MM.1S (cell line): ENCODE measurements around the gene DPP6.

Experiments used
- DNase-seq: peaks from one replicate; pipeline ENCODE4 v3.0.0-alpha.2; 2015
- H2AFZ ChIP-seq: fragments of 300-600 bp; sonication (generic); 2 replicates; pipeline ENCODE4 v1.6.0; 2016; ENCODE audit warnings: antibody characterized with exemption, low read length
- H3F3A ChIP-seq: fragments of 300-600 bp; sonication (generic); 2 replicates; pipeline ENCODE4 v1.6.1; 2016; ENCODE audit warnings: mild to moderate bottlenecking, antibody characterized with exemption, low read length, moderate library complexity, mixed read lengths; ENCODE audit not compliant: insufficient read depth
- H3K27ac ChIP-seq: fragments of 300-600 bp; sonication (generic); 2 replicates; pipeline ENCODE4 v1.5.1; 2016; ENCODE audit warnings: mild to moderate bottlenecking, low read length
- H3K27me3 ChIP-seq: fragments of 300-600 bp; sonication (generic); replicated peaks from 2 replicates; pipeline ENCODE4 v1.6.0; 2016; ENCODE audit warnings: low read length; ENCODE audit not compliant: insufficient read depth
- H3K36me3 ChIP-seq: fragments of 300-600 bp; sonication (generic); replicated peaks from 2 replicates; pipeline ENCODE4 v1.6.1; 2016; ENCODE audit warnings: mild to moderate bottlenecking, low read length, mixed read lengths; ENCODE audit not compliant: insufficient read depth
- H3K4me1 ChIP-seq: fragments of 300-600 bp; sonication (generic); 2 replicates; pipeline ENCODE4 v1.6.1; 2016; ENCODE audit warnings: low read length, mixed read lengths
- H3K4me2 ChIP-seq: fragments of 300-600 bp; sonication (generic); 2 replicates; pipeline ENCODE4 v1.6.0; 2016; ENCODE audit warnings: low read depth, low read length
- H3K4me3 ChIP-seq: fragments of 300-600 bp; sonication (generic); 2 replicates; pipeline ENCODE4 v1.5.1; 2016; ENCODE audit warnings: low read length, mixed read lengths
- H3K79me2 ChIP-seq: fragments of 300-600 bp; sonication (generic); 2 replicates; pipeline ENCODE4 v1.6.1; 2016; ENCODE audit warnings: mixed run types, low read length, mixed read lengths
- H3K9ac ChIP-seq: fragments of 300-600 bp; sonication (generic); 2 replicates; pipeline ENCODE4 v1.6.1; 2016; ENCODE audit warnings: low read length, mixed read lengths
- H3K9me2 ChIP-seq: fragments of 300-600 bp; sonication (generic); replicated peaks from 2 replicates; pipeline ENCODE4 v1.6.1; 2016; ENCODE audit warnings: mild to moderate bottlenecking, low read length, mixed read lengths; ENCODE audit not compliant: insufficient read depth
- H3K9me3 ChIP-seq: fragments of 300-600 bp; sonication (generic); replicated peaks from 2 replicates; pipeline ENCODE4 v1.6.1; 2016; ENCODE audit warnings: mild to moderate bottlenecking, low read length, mixed read lengths; ENCODE audit not compliant: insufficient read depth
- H4K20me1 ChIP-seq: fragments of 300-600 bp; sonication (generic); 2 replicates; pipeline ENCODE4 v1.6.1; 2016; ENCODE audit warnings: mild to moderate bottlenecking, low read length, moderate library complexity, mixed read lengths; ENCODE audit not compliant: insufficient read depth
- EZH2 ChIP-seq: fragments of 300-600 bp; sonication (generic); optimal IDR thresholded peaks from 2 replicates; pipeline ENCODE3; 2017; ENCODE audit warnings: low read depth, mild to moderate bottlenecking, antibody characterized with exemption, low read length, mixed read lengths
- EZH2phosphoT487 ChIP-seq: fragments of 300-600 bp; sonication (generic); IDR thresholded peaks from 2 replicates; pipeline ENCODE4 v1.6.1; 2018; ENCODE audit warnings: antibody characterized with exemption, low read length
- TF ChIP-seq, protein P1 (sequence below): fragments of 300-600 bp; sonication (generic); IDR thresholded peaks from 2 replicates; pipeline ENCODE4 v1.5.1; 2016; ENCODE audit warnings: antibody characterized with exemption, low read length, mixed read lengths

DPP6 gene

DNA sequence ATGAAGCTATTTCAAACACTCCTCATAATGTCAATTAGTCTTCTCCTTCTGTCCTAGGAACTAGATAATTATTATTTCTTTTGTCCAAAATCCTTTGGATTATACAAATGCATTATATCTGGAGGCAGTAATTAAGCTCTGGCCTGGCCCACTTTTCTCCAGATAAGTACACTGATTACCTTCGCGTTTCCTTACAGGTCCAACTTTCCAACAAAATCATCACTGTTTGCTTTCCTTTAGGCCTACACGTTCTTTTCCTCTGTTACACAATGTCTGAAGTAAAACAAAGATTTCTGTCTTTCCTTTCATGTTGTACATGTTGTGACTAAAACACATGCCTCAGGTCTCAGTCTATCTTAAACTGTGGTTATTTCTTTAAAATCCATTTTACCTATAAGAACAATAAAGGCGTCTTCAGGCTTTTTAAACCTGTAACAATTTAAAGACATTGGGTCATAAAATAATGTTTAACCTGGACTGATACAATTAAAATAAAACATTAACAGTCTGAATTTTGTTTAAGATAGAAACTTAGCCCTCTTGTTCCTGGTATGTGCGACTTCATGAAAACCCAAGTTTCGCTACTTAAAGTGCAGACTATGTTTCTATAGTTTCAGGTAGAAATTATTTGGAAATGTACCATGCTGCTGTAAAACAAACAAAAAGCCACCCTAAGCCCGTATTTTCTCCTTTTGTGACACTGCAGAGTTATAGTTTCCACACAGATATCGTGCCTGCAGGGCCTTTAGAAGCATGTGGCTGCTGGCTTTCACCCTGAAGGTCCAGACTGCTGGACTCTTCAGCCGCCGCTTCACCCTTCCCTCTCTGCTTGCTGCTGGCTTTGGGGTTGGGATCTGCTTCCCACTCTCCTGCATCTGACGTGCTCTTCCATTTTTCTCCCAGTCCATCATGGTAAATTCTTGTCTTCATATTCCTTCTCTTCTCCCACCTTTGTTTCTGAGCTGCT lies 381.7 kb downstream of the DPP6 start:
- H2AFZ ChIP-seq = no peak overlapping the region
- H3K4me2 ChIP-seq = no peak overlapping the region
- no peaks in the 10 kb centered on the region for H4K20me1 ChIP-seq
- H3K27ac ChIP-seq = no peak overlapping the region
- no peak for DNase-seq
- no peaks in the 10 kb centered on the region for H3K79me2 ChIP-seq
- no peaks in the 10 kb centered on the region for H3K36me3 ChIP-seq
- no peak for TF ChIP-seq EZH2phosphoT487
- TF ChIP-seq, protein P1, sequence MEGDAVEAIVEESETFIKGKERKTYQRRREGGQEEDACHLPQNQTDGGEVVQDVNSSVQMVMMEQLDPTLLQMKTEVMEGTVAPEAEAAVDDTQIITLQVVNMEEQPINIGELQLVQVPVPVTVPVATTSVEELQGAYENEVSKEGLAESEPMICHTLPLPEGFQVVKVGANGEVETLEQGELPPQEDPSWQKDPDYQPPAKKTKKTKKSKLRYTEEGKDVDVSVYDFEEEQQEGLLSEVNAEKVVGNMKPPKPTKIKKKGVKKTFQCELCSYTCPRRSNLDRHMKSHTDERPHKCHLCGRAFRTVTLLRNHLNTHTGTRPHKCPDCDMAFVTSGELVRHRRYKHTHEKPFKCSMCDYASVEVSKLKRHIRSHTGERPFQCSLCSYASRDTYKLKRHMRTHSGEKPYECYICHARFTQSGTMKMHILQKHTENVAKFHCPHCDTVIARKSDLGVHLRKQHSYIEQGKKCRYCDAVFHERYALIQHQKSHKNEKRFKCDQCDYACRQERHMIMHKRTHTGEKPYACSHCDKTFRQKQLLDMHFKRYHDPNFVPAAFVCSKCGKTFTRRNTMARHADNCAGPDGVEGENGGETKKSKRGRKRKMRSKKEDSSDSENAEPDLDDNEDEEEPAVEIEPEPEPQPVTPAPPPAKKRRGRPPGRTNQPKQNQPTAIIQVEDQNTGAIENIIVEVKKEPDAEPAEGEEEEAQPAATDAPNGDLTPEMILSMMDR = no peak
- TF ChIP-seq EZH2 = no peak
- no peak overlapping the region for H3K9ac ChIP-seq
- H3K9me2 ChIP-seq = no peaks in the 10 kb centered on the region
- H3F3A ChIP-seq = no peaks in the 10 kb centered on the region
- H3K4me3 ChIP-seq = no peak overlapping the region
- H3K4me1 ChIP-seq = no peaks in the 10 kb centered on the region
- no peaks in the 10 kb centered on the region for H3K9me3 ChIP-seq
- H3K27me3 ChIP-seq = no peaks in the 10 kb centered on the region

DNA sequence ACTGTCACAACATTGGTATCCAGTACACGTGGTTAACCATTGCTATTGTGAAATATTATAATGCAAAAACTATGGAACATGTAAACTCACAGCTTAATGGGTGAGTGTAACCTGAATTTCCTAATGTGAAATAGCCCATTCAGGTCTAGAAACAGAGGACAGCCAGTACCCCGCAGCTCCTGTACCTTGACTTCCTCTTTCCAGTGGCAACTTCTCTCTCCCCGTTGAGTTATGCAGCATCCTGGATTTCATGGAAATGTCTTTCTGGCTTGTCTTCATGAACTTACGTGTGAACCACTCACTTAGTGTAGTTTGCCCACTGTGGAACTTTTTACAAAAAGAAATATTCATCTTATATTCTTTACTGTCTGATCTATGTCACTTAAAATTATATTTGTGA lies 384.4 kb downstream of the DPP6 start:
- TF ChIP-seq, protein P1 = no peak
- TF ChIP-seq EZH2phosphoT487 = no peak

DNA sequence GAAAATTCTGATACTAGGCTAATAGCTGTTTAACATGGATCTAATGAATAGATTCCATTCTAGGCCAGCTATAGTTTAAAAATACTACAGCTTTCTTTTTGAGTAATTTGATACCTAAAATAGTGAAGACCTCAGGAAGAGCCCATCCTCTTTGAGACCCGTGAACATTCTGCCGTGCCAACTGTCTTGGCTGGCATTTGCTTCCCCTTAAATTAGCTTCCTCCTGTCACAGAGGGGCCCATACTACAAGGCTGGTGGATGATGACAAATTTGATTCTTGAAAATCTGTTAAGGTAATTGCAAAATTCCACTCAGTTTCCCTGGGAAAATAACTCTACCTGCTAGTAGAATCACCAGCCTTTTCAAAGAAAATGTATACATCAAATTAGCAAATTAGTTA lies 385.0 kb downstream of the DPP6 start:
- H3K4me3 ChIP-seq = no peak overlapping the region
- no peaks in the 10 kb centered on the region for H4K20me1 ChIP-seq
- H3K9ac ChIP-seq = no peak overlapping the region
- DNase-seq = no peak
- no peaks in the 10 kb centered on the region for H3K27me3 ChIP-seq
- no peaks in the 10 kb centered on the region for H3K36me3 ChIP-seq
- no peak overlapping the region for H2AFZ ChIP-seq
- H3K4me2 ChIP-seq = no peak overlapping the region
- H3K9me3 ChIP-seq = no peaks in the 10 kb centered on the region
- no peak overlapping the region for H3K27ac ChIP-seq
- H3K79me2 ChIP-seq = no peaks in the 10 kb centered on the region
- no peaks in the 10 kb centered on the region for H3F3A ChIP-seq
- TF ChIP-seq, protein P1 = no peak
- TF ChIP-seq EZH2 (no peak), EZH2phosphoT487 (no peak)
- no peaks in the 10 kb centered on the region for H3K9me2 ChIP-seq
- no peaks in the 10 kb centered on the region for H3K4me1 ChIP-seq

More for the DNA sequence above, 384.4 kb downstream of the DPP6 start:
- H3K9me3 ChIP-seq = no peaks in the 10 kb centered on the region
- H3K27me3 ChIP-seq = no peaks in the 10 kb centered on the region
- H3K36me3 ChIP-seq = no peaks in the 10 kb centered on the region
- no peak overlapping the region for H3K4me3 ChIP-seq
- no peak for DNase-seq
- H3F3A ChIP-seq = no peaks in the 10 kb centered on the region
- no peaks in the 10 kb centered on the region for H3K79me2 ChIP-seq
- H2AFZ ChIP-seq = no peak overlapping the region
- no peaks in the 10 kb centered on the region for H3K4me1 ChIP-seq
- no peak overlapping the region for H3K9ac ChIP-seq
- H4K20me1 ChIP-seq = no peaks in the 10 kb centered on the region
- no peak overlapping the region for H3K4me2 ChIP-seq
- no peaks in the 10 kb centered on the region for H3K9me2 ChIP-seq
- H3K27ac ChIP-seq = no peak overlapping the region
